Measurements from ENCODE around the gene RRN3.

RRN3 gene

GRCh38 chr16:15037003-15037402 lies 57.1 kb downstream of the RRN3 start:
- Histone ChIP-seq H3K9me3 (no peaks in the 10 kb centered on the region), H3K27ac (no peak overlapping the region), H3K4me1 (peaks cover 0 to 9% (median 4%) of the 10 kb centered on the region in 4 donors), H3K36me3 (peaks cover 75 to 93% (median 91%) of the 10 kb centered on the region in 3 donors), H3K4me3 (no peak overlapping the region), H3K27me3 (no peaks in the 10 kb centered on the region)
- no peak for DNase-seq
- intact Hi-C loops (cut with DNase I; ENCODE audit: low total_unique reads): no loop called here
- TF ChIP-seq, protein P1, sequence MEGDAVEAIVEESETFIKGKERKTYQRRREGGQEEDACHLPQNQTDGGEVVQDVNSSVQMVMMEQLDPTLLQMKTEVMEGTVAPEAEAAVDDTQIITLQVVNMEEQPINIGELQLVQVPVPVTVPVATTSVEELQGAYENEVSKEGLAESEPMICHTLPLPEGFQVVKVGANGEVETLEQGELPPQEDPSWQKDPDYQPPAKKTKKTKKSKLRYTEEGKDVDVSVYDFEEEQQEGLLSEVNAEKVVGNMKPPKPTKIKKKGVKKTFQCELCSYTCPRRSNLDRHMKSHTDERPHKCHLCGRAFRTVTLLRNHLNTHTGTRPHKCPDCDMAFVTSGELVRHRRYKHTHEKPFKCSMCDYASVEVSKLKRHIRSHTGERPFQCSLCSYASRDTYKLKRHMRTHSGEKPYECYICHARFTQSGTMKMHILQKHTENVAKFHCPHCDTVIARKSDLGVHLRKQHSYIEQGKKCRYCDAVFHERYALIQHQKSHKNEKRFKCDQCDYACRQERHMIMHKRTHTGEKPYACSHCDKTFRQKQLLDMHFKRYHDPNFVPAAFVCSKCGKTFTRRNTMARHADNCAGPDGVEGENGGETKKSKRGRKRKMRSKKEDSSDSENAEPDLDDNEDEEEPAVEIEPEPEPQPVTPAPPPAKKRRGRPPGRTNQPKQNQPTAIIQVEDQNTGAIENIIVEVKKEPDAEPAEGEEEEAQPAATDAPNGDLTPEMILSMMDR (IDR thresholded peaks at IDR 0.05): no peak

DNA sequence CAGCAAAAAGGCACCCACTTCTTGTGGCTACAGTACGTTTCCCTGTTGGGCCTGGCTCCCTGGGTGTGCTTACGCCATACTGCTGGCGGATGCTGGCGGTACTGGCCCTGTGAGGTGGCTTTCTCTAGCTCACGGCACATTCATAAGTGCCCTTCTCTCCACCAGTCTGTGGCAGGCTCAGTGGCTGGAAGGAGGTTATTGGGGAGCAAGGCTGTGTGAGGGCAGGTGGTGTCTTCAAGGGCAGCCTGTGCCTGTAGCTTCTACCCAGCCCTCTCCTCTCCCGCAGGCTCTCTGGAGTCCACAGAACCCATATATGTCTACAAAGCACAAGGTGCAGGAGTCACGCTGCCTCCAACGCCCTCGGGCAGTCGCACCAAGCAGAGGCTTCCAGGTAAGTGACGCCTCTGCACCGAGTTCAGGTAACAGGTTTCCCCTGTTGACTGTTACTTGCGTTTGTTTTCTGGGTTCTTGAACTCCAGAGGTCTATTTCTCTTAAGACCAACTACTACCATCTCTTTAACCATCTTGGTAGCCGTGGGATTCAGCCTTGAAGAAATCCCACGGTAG lies 58.8 kb downstream of the RRN3 start:
- DNase-seq: no peak
- H3K4me1 ChIP-seq: no peaks in the 10 kb centered on the region
- no peaks in the 10 kb centered on the region for H3K9me3 ChIP-seq
- peaks cover 81 to 95% (median 93%) of the 10 kb centered on the region in 3 donors for H3K36me3 ChIP-seq
- no peak overlapping the region for H3K4me3 ChIP-seq
- peak overlapping the region in 1 of 2 donors; percentile 17 for H3K27ac ChIP-seq
- H3K27me3 ChIP-seq: no peaks in the 10 kb centered on the region
- TF ChIP-seq, protein P1 (IDR thresholded peaks at IDR 0.05): no peak
- intact Hi-C loops (cut with DNase I; ENCODE audit: low total_unique reads): no loop called here

- intact Hi-C loops (cut with DNase I; ENCODE audit: low total_unique reads): no loop called here
- no peak for DNase-seq
- H3K27ac ChIP-seq: peak overlapping the region in 1 of 2 donors; percentile 17
Observed at GRCh38 chr16:15034266-15035162, 59.6 kb downstream of the RRN3 start.

DNA sequence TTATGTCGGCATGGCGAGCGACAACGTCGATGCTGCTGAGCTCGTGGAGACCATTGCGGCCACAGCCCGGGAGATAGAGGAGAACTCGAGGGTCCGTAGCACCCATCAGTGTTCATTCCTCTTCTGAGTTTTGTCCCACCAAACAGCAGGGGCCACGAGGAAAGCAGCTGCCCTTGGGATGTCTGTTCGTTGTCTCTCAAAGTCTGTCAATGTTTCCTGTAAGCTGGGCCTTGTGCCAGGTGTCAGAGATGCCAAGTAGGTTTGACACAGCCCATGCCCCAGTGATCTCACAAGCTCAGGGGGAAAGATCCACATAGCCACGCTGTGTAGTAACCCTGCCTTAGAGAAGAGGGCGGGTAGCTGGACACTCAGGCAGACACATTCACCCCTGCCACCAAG lies 60.8 kb downstream of the RRN3 start:
- Histone ChIP-seq H3K27me3 (no peaks in the 10 kb centered on the region), H3K27ac (no peak overlapping the region), H3K4me1 (peaks cover 0 to 14% (median 1%) of the 10 kb centered on the region in 4 donors), H3K36me3 (peaks cover 73 to 93% (median 93%) of the 10 kb centered on the region in 3 donors), H3K9me3 (no peaks in the 10 kb centered on the region), H3K4me3 (no peak overlapping the region)
- TF ChIP-seq, protein P1 (IDR thresholded peaks at IDR 0.05): no peak
- intact Hi-C loops (cut with DNase I; ENCODE audit: low total_unique reads): no loop called here
- no peak for DNase-seq

More at GRCh38 chr16:15034266-15035162, 59.6 kb downstream of the RRN3 start:
- Histone ChIP-seq H3K9me3 (no peaks in the 10 kb centered on the region), H3K4me1 (peaks cover 0 to 3% (median 0%) of the 10 kb centered on the region in 4 donors), H3K4me3 (no peak overlapping the region), H3K27me3 (no peaks in the 10 kb centered on the region), H3K36me3 (peaks cover 76 to 93% (median 93%) of the 10 kb centered on the region in 3 donors)
- TF ChIP-seq, protein P1 (IDR thresholded peaks at IDR 0.05): no peak

GRCh38 chr16:15032547-15033308 lies 61.3 kb downstream of the RRN3 start:
- TF ChIP-seq, protein P1 (IDR thresholded peaks at IDR 0.05): no peak
- peaks cover 0 to 15% (median 1%) of the 10 kb centered on the region in 4 donors for H3K4me1 ChIP-seq
- no peaks in the 10 kb centered on the region for H3K27me3 ChIP-seq
- no peak for DNase-seq
- H3K27ac ChIP-seq: no peak overlapping the region
- H3K4me3 ChIP-seq: no peak overlapping the region
- intact Hi-C loops (cut with DNase I; ENCODE audit: low total_unique reads): no loop called here
- H3K9me3 ChIP-seq: no peaks in the 10 kb centered on the region
- peaks cover 68 to 89% (median 88%) of the 10 kb centered on the region in 3 donors for H3K36me3 ChIP-seq

All from tibial artery (tissue), 4 donors.